Stimulated activated effector memory CD8-positive, alpha-beta T cell treated with anti-CD3 and anti-CD28 coated beads, Interleukin-12 subunit alpha, Interleukin-12 subunit beta, amount 100 ng/mL, for 72 hours (primary cell): ENCODE measurements around the gene CHRND.

Experiments used
- ATAC-seq: fragments of 150-1000 bp; cut with Tn5 transposase; 2 replicates; pipeline ENCODE4 v1.10.0; 2021
- DNase-seq, 2 donors: peaks; one replicate each; pipeline ENCODE4 v3.0.0; 2021 to 2022; ENCODE audit warnings: low spot score in 2 of 2
- H3K27ac Mint-ChIP-seq: one replicate; pipeline ENCODE4 v1.8.0; 2022; ENCODE audit warnings: mild to moderate bottlenecking, mixed read lengths
- H3K36me3 Mint-ChIP-seq: one replicate; pipeline ENCODE4 v1.8.0; 2022; ENCODE audit warnings: mild to moderate bottlenecking, mixed read lengths
- H3K4me1 Mint-ChIP-seq: one replicate; pipeline ENCODE4 v1.8.0; 2022; ENCODE audit warnings: mixed read lengths
- H3K4me3 Mint-ChIP-seq: one replicate; pipeline ENCODE4 v1.8.0; 2022; ENCODE audit warnings: mild to moderate bottlenecking, mixed read lengths
- H3K9me3 Mint-ChIP-seq: one replicate; pipeline ENCODE4 v1.8.0; 2022; ENCODE audit warnings: mixed read lengths

The CHRND gene

DNA sequence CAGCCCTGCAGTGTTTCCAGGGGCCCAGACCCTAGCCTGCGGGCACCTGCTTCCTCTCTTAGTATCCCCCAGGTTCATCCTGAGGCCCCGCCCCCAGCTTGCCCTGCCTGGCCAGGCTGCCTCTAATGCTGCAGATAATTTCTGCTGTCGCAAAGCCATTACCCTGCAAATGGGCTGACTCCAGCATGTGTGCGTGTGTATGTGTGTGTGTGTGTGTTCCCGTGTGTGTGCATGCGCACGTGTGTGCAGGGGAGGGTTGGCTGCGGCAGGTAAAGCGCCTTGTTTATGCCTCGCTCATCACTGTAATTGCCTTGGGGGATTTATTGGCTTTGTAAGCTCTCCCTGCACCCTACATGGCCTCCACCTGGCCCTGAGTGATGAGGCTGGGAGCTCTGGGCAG, 13.4 kb upstream of the CHRND start:
- H3K27ac Mint-ChIP-seq = no peak overlapping the region
- DNase-seq = no peak
- H3K4me1 Mint-ChIP-seq = no peaks in the 10 kb centered on the region
- ATAC-seq = no peak
- no peaks in the 10 kb centered on the region for H3K9me3 Mint-ChIP-seq
- no peak overlapping the region for H3K4me3 Mint-ChIP-seq
- H3K36me3 Mint-ChIP-seq = no peaks in the 10 kb centered on the region

DNA sequence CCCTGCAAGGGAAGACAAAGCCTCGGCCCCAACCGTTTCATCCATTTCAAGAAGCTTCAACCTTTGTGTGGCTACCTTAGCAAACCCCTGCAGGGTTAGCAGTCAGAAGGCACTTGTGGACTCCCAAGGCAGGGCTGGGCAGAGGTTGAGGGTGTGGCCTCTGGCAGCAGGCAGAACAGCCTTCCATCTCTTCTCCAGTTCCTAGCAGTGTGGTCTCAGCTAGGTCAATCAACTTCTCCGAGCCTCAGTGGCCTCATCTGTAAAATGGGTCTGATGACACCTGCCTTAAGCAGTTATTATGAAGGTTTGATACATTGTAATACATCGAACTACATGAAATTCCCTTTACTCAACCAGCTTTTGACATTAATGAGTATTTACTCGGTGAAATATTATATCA, 12.6 kb upstream of the CHRND start:
- Mint-ChIP-seq H3K4me1 (no peaks in the 10 kb centered on the region), H3K36me3 (no peaks in the 10 kb centered on the region), H3K27ac (no peak overlapping the region), H3K4me3 (no peak overlapping the region), H3K9me3 (no peaks in the 10 kb centered on the region)
- ATAC-seq = no peak
- DNase-seq = no peak

DNA sequence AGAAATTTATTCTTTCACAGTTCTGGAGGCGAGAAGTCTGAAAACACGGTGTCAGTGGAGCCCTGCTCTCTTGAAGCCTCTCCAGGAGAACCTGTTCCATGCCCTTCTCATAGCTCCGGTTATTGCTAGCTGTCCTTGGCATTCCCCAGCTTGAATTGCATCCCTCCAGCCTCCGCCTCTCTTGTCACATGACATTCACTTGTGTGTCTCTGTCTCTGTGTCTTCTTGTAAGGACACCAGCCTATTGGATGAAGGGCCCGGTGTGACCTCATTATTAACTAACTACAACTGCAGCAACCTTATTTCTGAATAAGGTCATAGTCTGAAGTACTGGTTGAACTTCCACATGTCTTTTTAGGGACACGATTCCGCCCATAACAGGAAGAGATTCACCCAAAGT, 10.3 kb upstream of the CHRND start:
- Mint-ChIP-seq H3K27ac (no peak overlapping the region), H3K9me3 (no peaks in the 10 kb centered on the region), H3K36me3 (no peaks in the 10 kb centered on the region), H3K4me1 (no peaks in the 10 kb centered on the region), H3K4me3 (no peak overlapping the region)
- DNase-seq (no peak), ATAC-seq (no peak)

DNA sequence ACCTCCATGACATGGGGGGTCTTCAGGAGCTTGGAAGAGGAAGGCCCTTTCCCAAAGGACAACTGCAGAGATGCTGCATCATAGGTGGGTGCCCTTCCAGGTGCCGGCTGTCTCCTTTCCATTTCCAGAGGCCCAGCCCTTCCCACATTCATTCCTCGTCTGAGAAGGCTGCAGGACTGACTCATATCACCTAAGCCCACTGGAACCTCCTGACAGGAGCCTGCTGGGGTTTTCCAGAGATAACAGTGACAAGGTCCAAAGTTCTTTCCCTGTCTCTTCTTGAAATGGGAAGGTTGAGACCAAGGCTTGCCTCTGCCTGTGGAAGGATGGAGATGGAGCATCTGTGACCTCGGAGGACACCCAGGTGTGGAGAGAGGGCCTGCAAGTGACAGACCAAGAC, 9.4 kb upstream of the CHRND start:
- no peaks in the 10 kb centered on the region for H3K9me3 Mint-ChIP-seq
- ATAC-seq (no peak), DNase-seq (no peak)
- no peak overlapping the region for H3K4me3 Mint-ChIP-seq
- H3K4me1 Mint-ChIP-seq = peaks cover 4% of the 10 kb centered on the region
- H3K27ac Mint-ChIP-seq = no peak overlapping the region
- peaks cover 4% of the 10 kb centered on the region for H3K36me3 Mint-ChIP-seq

DNA sequence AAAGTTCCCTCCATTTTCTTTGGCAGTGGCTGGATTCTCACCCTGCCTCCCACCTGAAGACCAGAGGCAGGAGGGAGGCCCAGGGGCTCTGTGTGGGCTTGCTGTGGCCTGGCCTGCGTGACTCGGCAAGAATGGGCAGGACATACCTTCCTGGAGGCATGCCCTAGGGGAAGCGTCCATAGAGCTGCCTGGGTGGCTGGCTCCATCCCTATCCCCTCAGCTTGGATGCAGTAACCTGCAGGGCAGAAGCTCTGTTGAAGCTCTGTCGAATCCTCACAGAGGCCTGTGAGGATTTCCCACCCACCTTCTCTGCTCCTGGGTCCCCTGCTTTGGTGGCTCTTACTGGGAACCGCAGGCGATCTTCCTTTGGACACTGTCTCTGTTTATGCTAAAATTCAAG, 7.1 kb upstream of the CHRND start:
- no peak overlapping the region for H3K27ac Mint-ChIP-seq
- H3K4me1 Mint-ChIP-seq = peaks cover 11% of the 10 kb centered on the region
- ATAC-seq (no peak), DNase-seq (no peak)
- no peak overlapping the region for H3K4me3 Mint-ChIP-seq
- no peaks in the 10 kb centered on the region for H3K9me3 Mint-ChIP-seq
- H3K36me3 Mint-ChIP-seq = peaks cover 5% of the 10 kb centered on the region

DNA sequence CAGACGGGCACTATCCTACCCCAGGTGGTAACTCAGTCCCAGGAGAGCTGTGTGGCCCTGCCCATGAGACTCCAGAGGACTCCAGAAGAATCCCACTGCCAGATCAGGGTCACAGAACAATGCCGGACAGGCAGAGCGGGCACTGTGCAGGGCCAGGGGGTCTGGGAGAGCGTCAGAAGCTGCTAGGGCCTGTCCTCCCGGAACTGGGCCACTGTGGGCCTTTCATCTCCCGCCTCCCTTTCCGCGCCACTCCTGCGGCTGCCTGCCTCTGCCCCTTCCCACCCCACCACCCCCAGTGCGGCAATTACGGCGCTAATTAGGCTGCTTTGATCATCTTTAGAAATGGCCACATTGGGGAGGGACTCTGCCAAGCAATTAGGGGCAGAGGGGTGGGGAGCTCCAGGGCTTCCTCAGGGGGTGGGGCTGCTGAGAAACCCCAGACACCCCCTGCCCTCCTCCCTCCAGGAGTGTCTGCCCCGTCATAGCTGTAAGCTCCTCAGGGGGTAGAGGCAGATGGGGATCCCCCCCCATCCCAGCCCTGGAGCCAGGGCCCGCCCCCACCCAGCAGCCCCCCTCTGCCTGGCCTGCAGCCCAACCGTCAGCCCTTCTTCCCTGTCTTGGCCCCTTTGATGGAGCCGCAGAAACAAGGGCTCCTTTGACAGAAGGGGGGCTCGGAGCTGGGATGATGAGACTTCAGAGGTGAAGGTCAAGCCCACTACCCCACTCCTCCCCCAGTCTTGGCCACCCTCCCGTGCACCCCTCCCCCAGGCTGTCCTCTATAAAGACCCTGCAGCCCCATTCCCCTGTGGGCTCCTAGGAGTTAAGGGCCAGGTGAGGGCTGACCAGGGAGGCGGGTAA, 6.2 kb upstream of the CHRND start, which contains the start of gene PRSS56:
Gene PRSS56 (plus strand): TSS at position 808 of the 858 bp plus-strand sequence. CDS start 211 bp downstream, outside the sequence.
- ATAC-seq (no peak), DNase-seq (no peak)
- Mint-ChIP-seq H3K36me3 (peaks cover 5% of the 10 kb centered on the region), H3K4me1 (peaks cover 11% of the 10 kb centered on the region), H3K4me3 (peak within 1 kb of the TSS; percentile 53), H3K9me3 (no peaks in the 10 kb centered on the region), H3K27ac (no peak within 1 kb of the TSS)

DNA sequence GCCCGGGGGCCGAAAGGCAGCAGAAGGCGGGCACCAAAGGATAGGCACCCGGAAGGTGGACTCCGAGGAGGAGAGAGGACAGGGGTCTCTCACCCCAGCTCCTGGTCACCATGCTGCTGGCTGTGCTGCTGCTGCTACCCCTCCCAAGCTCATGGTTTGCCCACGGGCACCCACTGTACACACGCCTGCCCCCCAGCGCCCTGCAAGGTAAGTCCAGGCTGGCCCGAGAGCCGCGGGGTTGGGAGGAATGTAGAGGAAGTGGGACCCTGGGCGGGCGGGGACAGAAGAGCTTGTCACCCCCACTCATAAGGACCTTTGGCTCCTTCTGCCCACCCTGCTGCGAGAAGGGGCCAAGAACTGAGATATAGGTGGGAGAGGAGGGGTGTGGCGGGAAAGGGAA, 5.5 kb upstream of the CHRND start:
- no peak for ATAC-seq
- peaks cover 5% of the 10 kb centered on the region for H3K36me3 Mint-ChIP-seq
- DNase-seq = no peak
- no peaks in the 10 kb centered on the region for H3K9me3 Mint-ChIP-seq
- H3K4me1 Mint-ChIP-seq = peaks cover 11% of the 10 kb centered on the region
- H3K4me3 Mint-ChIP-seq = no peak overlapping the region
- no peak overlapping the region for H3K27ac Mint-ChIP-seq

DNA sequence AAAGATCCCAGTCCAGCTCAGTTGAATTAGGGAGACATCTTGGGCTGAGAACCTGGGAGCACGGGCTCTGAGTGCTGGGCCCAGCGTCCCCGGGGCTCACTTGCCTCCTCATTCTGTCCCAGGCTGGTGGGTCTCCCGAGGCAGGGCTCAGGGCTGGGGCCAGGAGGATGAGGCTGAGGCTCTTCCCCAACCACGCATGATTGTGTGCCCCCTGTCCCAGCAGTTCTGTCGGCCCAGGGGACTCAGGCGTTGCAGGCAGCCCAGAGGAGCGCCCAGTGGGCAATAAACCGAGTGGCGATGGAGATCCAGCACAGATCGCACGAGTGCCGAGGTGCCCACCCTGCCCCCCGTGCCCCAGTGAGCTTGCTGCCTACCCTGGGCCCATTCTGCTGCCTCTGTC, 4.9 kb upstream of the CHRND start:
- no peak for DNase-seq

DNA sequence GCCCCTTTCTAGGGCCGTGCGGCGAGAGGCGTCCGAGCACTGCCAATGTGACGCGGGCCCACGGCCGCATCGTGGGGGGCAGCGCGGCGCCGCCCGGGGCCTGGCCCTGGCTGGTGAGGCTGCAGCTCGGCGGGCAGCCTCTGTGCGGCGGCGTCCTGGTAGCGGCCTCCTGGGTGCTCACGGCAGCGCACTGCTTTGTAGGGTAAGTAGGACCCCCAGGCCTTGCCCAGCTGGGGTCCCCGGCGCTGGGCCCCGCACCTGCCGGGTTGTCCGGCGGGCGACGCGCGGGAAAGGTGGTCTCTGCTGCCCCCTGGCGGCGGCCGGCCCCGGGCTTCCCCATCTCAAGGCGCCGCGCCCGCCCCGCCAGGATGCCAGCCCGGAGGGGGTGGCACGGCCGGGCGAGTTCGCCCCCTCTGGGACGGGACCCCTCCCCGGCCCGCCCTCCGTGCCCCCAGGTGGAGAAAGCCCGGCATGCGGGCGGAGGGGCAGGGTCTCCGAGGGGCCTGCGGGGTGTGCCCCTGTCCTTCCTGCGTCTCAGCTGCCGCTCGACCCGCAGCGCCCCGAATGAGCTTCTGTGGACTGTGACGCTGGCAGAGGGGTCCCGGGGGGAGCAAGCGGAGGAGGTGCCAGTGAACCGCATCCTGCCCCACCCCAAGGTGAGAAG, 3.9 kb upstream of the CHRND start:
- DNase-seq (peak; percentile 80 to 88), ATAC-seq (peak; percentile 67)
- Mint-ChIP-seq H3K4me1 (peaks cover 11% of the 10 kb centered on the region), H3K4me3 (peak overlapping the region; percentile 53), H3K27ac (no peak overlapping the region), H3K9me3 (no peaks in the 10 kb centered on the region), H3K36me3 (peaks cover 5% of the 10 kb centered on the region)

More for the DNA sequence above, 4.9 kb upstream of the CHRND start:
- Mint-ChIP-seq H3K4me3 (peak overlapping the region; percentile 53), H3K36me3 (peaks cover 5% of the 10 kb centered on the region), H3K27ac (no peak overlapping the region), H3K4me1 (peaks cover 11% of the 10 kb centered on the region), H3K9me3 (no peaks in the 10 kb centered on the region)
- ATAC-seq = no peak

DNA sequence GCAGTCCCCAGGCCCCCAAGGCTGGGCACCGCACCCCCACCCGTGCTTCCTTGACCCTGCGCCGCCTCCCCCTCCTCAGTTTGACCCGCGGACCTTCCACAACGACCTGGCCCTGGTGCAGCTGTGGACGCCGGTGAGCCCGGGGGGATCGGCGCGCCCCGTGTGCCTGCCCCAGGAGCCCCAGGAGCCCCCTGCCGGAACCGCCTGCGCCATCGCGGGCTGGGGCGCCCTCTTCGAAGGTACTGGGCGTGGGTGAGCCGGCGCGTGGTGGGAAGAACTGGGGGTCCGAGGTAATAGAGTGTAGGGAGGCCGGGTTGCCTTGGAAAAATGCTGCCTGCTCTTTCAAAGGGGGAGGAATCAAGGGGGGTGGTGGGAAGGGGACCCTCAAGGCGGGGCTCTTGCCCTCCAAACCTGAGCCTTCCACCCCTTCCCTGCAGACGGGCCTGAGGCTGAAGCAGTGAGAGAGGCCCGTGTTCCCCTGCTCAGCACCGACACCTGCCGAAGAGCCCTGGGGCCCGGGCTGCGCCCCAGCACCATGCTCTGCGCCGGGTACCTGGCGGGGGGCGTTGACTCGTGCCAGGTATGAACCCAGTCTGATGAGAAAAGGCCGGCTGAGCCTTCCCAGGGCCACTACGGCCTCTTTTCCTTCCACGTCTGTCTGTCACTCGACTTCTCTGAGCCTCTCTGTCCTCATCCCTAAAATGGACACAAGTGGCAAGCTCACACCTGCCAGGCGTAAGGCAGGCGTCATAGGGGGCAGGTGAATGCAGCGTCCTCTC, 3.1 kb upstream of the CHRND start:
- no peak for DNase-seq
- H3K9me3 Mint-ChIP-seq = no peaks in the 10 kb centered on the region
- H3K4me1 Mint-ChIP-seq = peaks cover 11% of the 10 kb centered on the region
- no peak overlapping the region for H3K27ac Mint-ChIP-seq
- H3K36me3 Mint-ChIP-seq = peaks cover 5% of the 10 kb centered on the region
- peak overlapping the region; percentile 47 for H3K4me3 Mint-ChIP-seq
- ATAC-seq = no peak

DNA sequence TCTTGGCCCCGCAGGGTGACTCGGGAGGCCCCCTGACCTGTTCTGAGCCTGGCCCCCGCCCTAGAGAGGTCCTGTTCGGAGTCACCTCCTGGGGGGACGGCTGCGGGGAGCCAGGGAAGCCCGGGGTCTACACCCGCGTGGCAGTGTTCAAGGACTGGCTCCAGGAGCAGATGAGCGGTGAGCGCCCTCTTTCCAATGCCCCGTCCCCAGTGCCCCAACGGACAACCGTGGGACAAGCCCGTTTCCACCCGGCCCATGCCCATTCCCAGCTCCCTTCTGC, 2.6 kb upstream of the CHRND start:
- Mint-ChIP-seq H3K27ac (no peak overlapping the region), H3K9me3 (no peaks in the 10 kb centered on the region), H3K4me3 (peak overlapping the region; percentile 47), H3K4me1 (peaks cover 15% of the 10 kb centered on the region), H3K36me3 (peaks cover 5% of the 10 kb centered on the region)
- DNase-seq = peak in 1 of 2 donors; percentile 61
- no peak for ATAC-seq

DNA sequence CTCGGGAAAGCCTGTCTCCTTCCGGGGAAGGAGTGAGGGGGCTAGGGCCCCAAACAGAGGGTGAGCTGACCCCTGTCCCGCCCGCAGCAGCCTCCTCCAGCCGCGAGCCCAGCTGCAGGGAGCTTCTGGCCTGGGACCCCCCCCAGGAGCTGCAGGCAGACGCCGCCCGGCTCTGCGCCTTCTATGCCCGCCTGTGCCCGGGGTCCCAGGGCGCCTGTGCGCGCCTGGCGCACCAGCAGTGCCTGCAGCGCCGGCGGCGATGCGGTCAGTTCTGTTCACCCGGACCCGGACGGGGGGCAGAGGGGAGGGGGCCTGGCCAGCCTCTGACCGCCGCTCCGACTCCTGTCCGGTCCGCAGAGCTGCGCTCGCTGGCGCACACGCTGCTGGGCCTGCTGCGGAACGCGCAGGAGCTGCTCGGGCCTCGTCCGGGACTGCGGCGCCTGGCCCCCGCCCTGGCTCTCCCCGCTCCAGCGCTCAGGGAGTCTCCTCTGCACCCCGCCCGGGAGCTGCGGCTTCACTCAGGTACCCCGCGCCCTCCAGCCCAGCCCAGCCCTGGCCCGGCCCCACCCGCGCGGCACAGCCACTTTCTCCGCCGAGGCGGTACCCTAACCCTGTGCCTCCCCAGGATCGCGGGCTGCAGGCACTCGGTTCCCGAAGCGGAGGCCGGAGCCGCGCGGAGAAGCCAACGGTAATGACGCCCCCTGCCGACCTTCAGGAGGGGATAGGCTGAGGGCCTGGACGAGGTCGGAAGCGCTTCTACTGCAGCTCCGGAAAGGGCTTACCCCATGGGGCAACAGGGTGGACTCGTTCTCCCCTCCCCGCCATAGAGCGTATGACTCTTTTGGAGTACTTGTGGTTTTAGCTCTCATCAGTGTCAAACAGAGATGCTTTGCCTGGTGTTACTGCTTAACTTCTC, 2.0 kb upstream of the CHRND start:
- ATAC-seq = peak; percentile 38
- peaks cover 5% of the 10 kb centered on the region for H3K36me3 Mint-ChIP-seq
- peak overlapping the region; percentile 30 for H3K4me3 Mint-ChIP-seq
- DNase-seq = peak in 1 of 2 donors; percentile 59
- H3K27ac Mint-ChIP-seq = no peak overlapping the region
- peaks cover 21% of the 10 kb centered on the region for H3K4me1 Mint-ChIP-seq
- H3K9me3 Mint-ChIP-seq = no peaks in the 10 kb centered on the region

DNA sequence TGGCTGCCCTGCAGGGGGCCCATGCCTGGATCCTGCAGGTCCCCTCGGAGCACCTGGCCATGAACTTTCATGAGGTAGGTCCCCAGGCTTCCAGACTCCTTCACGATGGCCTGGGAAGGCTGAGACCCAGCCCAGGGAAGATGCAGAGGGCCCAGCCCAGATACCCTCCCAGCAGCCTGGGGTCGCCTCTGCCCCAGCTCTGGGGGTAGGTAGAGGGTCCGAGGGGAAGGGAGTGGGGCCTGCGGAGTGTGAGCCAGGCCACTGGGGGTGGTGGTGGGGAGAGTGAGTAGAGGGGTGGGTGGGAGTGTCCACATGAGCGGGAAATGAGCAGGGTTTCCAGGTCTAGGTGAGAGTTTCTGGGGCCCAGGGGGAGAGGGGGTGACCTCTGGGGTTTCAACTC, 1.2 kb upstream of the CHRND start:
- ATAC-seq = no peak
- no peaks in the 10 kb centered on the region for H3K9me3 Mint-ChIP-seq

DNA sequence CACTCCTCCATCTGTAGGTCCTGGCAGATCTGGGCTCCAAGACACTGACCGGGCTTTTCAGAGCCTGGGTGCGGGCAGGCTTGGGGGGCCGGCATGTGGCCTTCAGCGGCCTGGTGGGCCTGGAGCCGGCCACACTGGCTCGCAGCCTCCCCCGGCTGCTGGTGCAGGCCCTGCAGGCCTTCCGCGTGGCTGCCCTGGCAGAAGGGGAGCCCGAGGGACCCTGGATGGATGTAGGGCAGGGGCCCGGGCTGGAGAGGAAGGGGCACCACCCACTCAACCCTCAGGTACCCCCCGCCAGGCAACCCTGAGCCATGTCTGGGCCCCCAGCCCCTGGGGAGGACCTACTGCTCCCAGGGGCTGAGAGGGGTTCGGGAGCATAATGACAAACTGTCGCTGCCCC, 761 bp upstream of the CHRND start:
- H3K9me3 Mint-ChIP-seq = no peaks in the 10 kb centered on the region
- no peak overlapping the region for H3K27ac Mint-ChIP-seq
- DNase-seq = no peak

More for the DNA sequence above, 1.2 kb upstream of the CHRND start:
- DNase-seq = no peak
- peaks cover 5% of the 10 kb centered on the region for H3K36me3 Mint-ChIP-seq
- H3K4me1 Mint-ChIP-seq = peaks cover 25% of the 10 kb centered on the region
- H3K27ac Mint-ChIP-seq = no peak overlapping the region
- peak overlapping the region; percentile 30 for H3K4me3 Mint-ChIP-seq

More for the DNA sequence above, 761 bp upstream of the CHRND start:
- Mint-ChIP-seq H3K4me1 (peaks cover 25% of the 10 kb centered on the region), H3K36me3 (peaks cover 5% of the 10 kb centered on the region), H3K4me3 (no peak overlapping the region)
- ATAC-seq = no peak
